ENCODE measurements around the gene VSIG8. TPM values are rescaled to one million over a fixed set of nuclear protein-coding genes. Genes with fewer than 3 reads are reported as not detected.

VSIG8 gene
- total RNA-seq, 1 donor from 2014 or later, result not detected

- H3K27me3 ChIP-seq (ENCODE audit: control insufficient read depth, insufficient read depth, low read length), result peaks cover 3% of the 10 kb centered on the region
- TF ChIP-seq CTCF (IDR thresholded peaks at IDR 0.05; ENCODE audit: insufficient read depth, low read length, severe bottlenecking), result no peak
- DNase-seq (ENCODE audit: low read depth), result no peak
- no peaks in the 10 kb centered on the region for H3K36me3 ChIP-seq (ENCODE audit: control insufficient read depth, insufficient read depth, low read length)
- no peak for FAIRE-seq
- H3K4me3 ChIP-seq (ENCODE audit: low read depth, low read length), result no peak overlapping the region
Observed at GRCh38 chr1:159827549-159827948, 34.9 kb downstream of the VSIG8 start.

- Histone ChIP-seq H3K27me3 (ENCODE audit: control insufficient read depth, insufficient read depth, low read length) (peaks cover 3% of the 10 kb centered on the region), H3K4me3 (ENCODE audit: low read depth, low read length) (no peak overlapping the region)
- no peak for FAIRE-seq
Observed at GRCh38 chr1:159827102-159827490, 35.4 kb downstream of the VSIG8 start.

GRCh38 chr1:159826441-159827101 lies 35.9 kb downstream of the VSIG8 start, which contains the start of gene SLAMF8:
Gene SLAMF8, plus strand, starts transcription at chr1:159826873. Its CDS starts 26 bp downstream, at chr1:159826899.
- no peak for TF ChIP-seq CTCF (IDR thresholded peaks at IDR 0.05; ENCODE audit: insufficient read depth, low read length, severe bottlenecking)
- peaks cover 3% of the 10 kb centered on the region for H3K27me3 ChIP-seq (ENCODE audit: control insufficient read depth, insufficient read depth, low read length)
- DNase-seq (ENCODE audit: low read depth) (no peak), FAIRE-seq (peak; percentile 60)
- no peak within 1 kb of the TSS for H3K4me3 ChIP-seq (ENCODE audit: low read depth, low read length)
- no peaks in the 10 kb centered on the region for H3K36me3 ChIP-seq (ENCODE audit: control insufficient read depth, insufficient read depth, low read length)

More at GRCh38 chr1:159827102-159827490, 35.4 kb downstream of the VSIG8 start:
- no peak for DNase-seq (ENCODE audit: low read depth)
- no peaks in the 10 kb centered on the region for H3K36me3 ChIP-seq (ENCODE audit: control insufficient read depth, insufficient read depth, low read length)
- no peak for TF ChIP-seq CTCF (IDR thresholded peaks at IDR 0.05; ENCODE audit: insufficient read depth, low read length, severe bottlenecking)

- Histone ChIP-seq H3K27me3 (ENCODE audit: control insufficient read depth, insufficient read depth, low read length) (peaks cover 6% of the 10 kb centered on the region), H3K36me3 (ENCODE audit: control insufficient read depth, insufficient read depth, low read length) (no peaks in the 10 kb centered on the region), H3K4me3 (ENCODE audit: low read depth, low read length) (no peak overlapping the region)
- no peak for DNase-seq (ENCODE audit: low read depth)
- no peak for TF ChIP-seq CTCF (IDR thresholded peaks at IDR 0.05; ENCODE audit: insufficient read depth, low read length, severe bottlenecking)
- FAIRE-seq, result no peak
Observed at GRCh38 chr1:159825564-159825963, 36.9 kb downstream of the VSIG8 start.

- no peak for FAIRE-seq
- Histone ChIP-seq H3K36me3 (ENCODE audit: control insufficient read depth, insufficient read depth, low read length) (no peaks in the 10 kb centered on the region), H3K27me3 (ENCODE audit: control insufficient read depth, insufficient read depth, low read length) (peaks cover 6% of the 10 kb centered on the region), H3K4me3 (ENCODE audit: low read depth, low read length) (no peak overlapping the region)
- DNase-seq (ENCODE audit: low read depth), result no peak
- no peak for TF ChIP-seq CTCF (IDR thresholded peaks at IDR 0.05; ENCODE audit: insufficient read depth, low read length, severe bottlenecking)
Observed at GRCh38 chr1:159823406-159823805, 39.1 kb downstream of the VSIG8 start.

All from bronchial epithelial cell (primary cell).